Stimulated activated CD8-positive, alpha-beta memory T cell treated with anti-CD3 and anti-CD28 coated beads, Interleukin-7, amount 100 ng/mL, for 1 hour (primary cell): Measurements from ENCODE around the gene EXTL1.
A peak's percentile ranks its signal among the peaks of the same experiment; 100 is the strongest.

Experiments used
- DNase-seq, 2 donors: peaks; one replicate each; pipeline ENCODE4 v3.0.0-alpha.2; 2020; ENCODE audit warnings: low read depth in 2 of 2

The EXTL1 gene

GRCh38 chr1:25997828-25998761, 23.5 kb upstream of the EXTL1 start, which contains the start of gene PAFAH2:
Gene PAFAH2, minus strand, starts transcription at chr1:25998063. Its CDS starts 7,247 bp downstream, at chr1:25990816.
- DNase-seq: peak; percentile 91 to 95

- DNase-seq: no peak
These were observed 22.4 kb upstream of the EXTL1 start for GRCh38 chr1:25999041-25999800.

- DNase-seq: no peak
These were observed 18.3 kb upstream of the EXTL1 start for GRCh38 chr1:26003262-26003661.

- DNase-seq: no peak
These were observed 17.8 kb upstream of the EXTL1 start for GRCh38 chr1:26003756-26004155.

- no peak for DNase-seq
These were observed 16.0 kb upstream of the EXTL1 start for GRCh38 chr1:26005434-26006105.

GRCh38 chr1:26006710-26007109, 14.9 kb upstream of the EXTL1 start:
- DNase-seq: no peak

- DNase-seq: no peak
These were observed 11.7 kb upstream of the EXTL1 start for GRCh38 chr1:26009796-26010447.

GRCh38 chr1:26010825-26011224, 10.8 kb upstream of the EXTL1 start:
- DNase-seq: no peak

- DNase-seq: no peak
These were observed 8.7 kb upstream of the EXTL1 start for GRCh38 chr1:26012864-26013263.

GRCh38 chr1:26014179-26014578, 7.4 kb upstream of the EXTL1 start:
- DNase-seq: no peak

GRCh38 chr1:26015358-26015757, 6.2 kb upstream of the EXTL1 start:
- no peak for DNase-seq

GRCh38 chr1:26016258-26016952, 5.2 kb upstream of the EXTL1 start:
- no peak for DNase-seq

GRCh38 chr1:26016953-26017545, 4.5 kb upstream of the EXTL1 start:
- DNase-seq: no peak

- no peak for DNase-seq
These were observed 4.0 kb upstream of the EXTL1 start for GRCh38 chr1:26017606-26018005.

GRCh38 chr1:26019641-26020315, 1.8 kb upstream of the EXTL1 start:
- no peak for DNase-seq

- DNase-seq: no peak
These were observed 1.2 kb upstream of the EXTL1 start for GRCh38 chr1:26020330-26020768.

GRCh38 chr1:26020941-26021646, 481 bp upstream of the EXTL1 start:
- no peak for DNase-seq

- DNase-seq: no peak
These were observed 817 bp downstream of the EXTL1 start for GRCh38 chr1:26022404-26022779.

GRCh38 chr1:26023009-26023408, 1.4 kb downstream of the EXTL1 start:
- DNase-seq: no peak
